ENCODE measurements around the gene KIR3DL1. TPM values are rescaled to one million over a fixed set of nuclear protein-coding genes. Genes with fewer than 3 reads are reported as not detected.

Gene KIR3DL1
- total and polyA plus RNA-seq, 4 donors, result 0.16 to 0.64 (median 0.18) TPM; not detected in 1

- H3K9ac ChIP-seq (ENCODE audit: insufficient read depth in 1 of 2, low read length in 2 of 2), result no peak overlapping the region
- TF ChIP-seq CTCF (IDR thresholded peaks at IDR 0.05; ENCODE audit: control extremely low read depth, extremely low read depth), result no peak
- WGBS, 2 donors, result 67% methylated on average over 5 of the region's 5 CpGs
- H3K9me3 ChIP-seq (ENCODE audit: control insufficient read depth in 4 of 4, insufficient read depth in 3 of 4, low read length in 3 of 4), result peaks cover 0 to 10% (median 0%) of the 10 kb centered on the region in 4 donors
- no peak overlapping the region for H3K27ac ChIP-seq (ENCODE audit: low read depth in 1 of 2, low read length in 1 of 2)
- no peaks in the 10 kb centered on the region for H3K36me3 ChIP-seq (ENCODE audit: control insufficient read depth in 4 of 4, insufficient read depth in 4 of 4, low read length in 4 of 4)
- no peaks in the 10 kb centered on the region for H3K4me1 ChIP-seq (ENCODE audit: control insufficient read depth in 5 of 5, insufficient read depth in 5 of 5, low read length in 5 of 5)
- ATAC-seq (ENCODE audit: insufficient read depth, low FRiP score) (no peak), DNase-seq (no peak)
- no peaks in the 10 kb centered on the region for H3K27me3 ChIP-seq (ENCODE audit: control insufficient read depth in 3 of 3, insufficient read depth in 3 of 3, low read length in 2 of 3)
- no peak overlapping the region for H3K4me3 ChIP-seq
Observed at GRCh38 chr19:54804101-54804500, 12.2 kb upstream of the KIR3DL1 start.

GRCh38 chr19:54804571-54804970, 11.7 kb upstream of the KIR3DL1 start:
- H3K4me3 ChIP-seq, result no peak overlapping the region
- H3K9me3 ChIP-seq (ENCODE audit: control insufficient read depth in 4 of 4, insufficient read depth in 3 of 4, low read length in 3 of 4), result peaks cover 0 to 12% (median 0%) of the 10 kb centered on the region in 4 donors
- no peaks in the 10 kb centered on the region for H3K36me3 ChIP-seq (ENCODE audit: control insufficient read depth in 4 of 4, insufficient read depth in 4 of 4, low read length in 4 of 4)
- DNase-seq, result no peak
- no peak overlapping the region for H3K9ac ChIP-seq (ENCODE audit: insufficient read depth in 1 of 2, low read length in 2 of 2)
- ATAC-seq (ENCODE audit: insufficient read depth, low FRiP score), result no peak
- no peak for TF ChIP-seq CTCF (IDR thresholded peaks at IDR 0.05; ENCODE audit: control extremely low read depth, extremely low read depth)
- H3K4me1 ChIP-seq (ENCODE audit: control insufficient read depth in 5 of 5, insufficient read depth in 5 of 5, low read length in 5 of 5), result no peaks in the 10 kb centered on the region
- no peak overlapping the region for H3K27ac ChIP-seq (ENCODE audit: low read depth in 1 of 2, low read length in 1 of 2)
- H3K27me3 ChIP-seq (ENCODE audit: control insufficient read depth in 3 of 3, insufficient read depth in 3 of 3, low read length in 2 of 3), result no peaks in the 10 kb centered on the region
- WGBS, 2 donors, result 88 to 93% methylated on average over 10 of the region's 10 CpGs

- no peaks in the 10 kb centered on the region for H3K27me3 ChIP-seq (ENCODE audit: control insufficient read depth in 3 of 3, insufficient read depth in 3 of 3, low read length in 2 of 3)
- no peaks in the 10 kb centered on the region for H3K36me3 ChIP-seq (ENCODE audit: control insufficient read depth in 4 of 4, insufficient read depth in 4 of 4, low read length in 4 of 4)
- no peak overlapping the region for H3K9ac ChIP-seq (ENCODE audit: insufficient read depth in 1 of 2, low read length in 2 of 2)
- H3K4me1 ChIP-seq (ENCODE audit: control insufficient read depth in 5 of 5, insufficient read depth in 5 of 5, low read length in 5 of 5), result no peaks in the 10 kb centered on the region
- no peak overlapping the region for H3K27ac ChIP-seq (ENCODE audit: low read depth in 1 of 2, low read length in 1 of 2)
- WGBS, 2 donors, result 88% methylated on average over 14 of the region's 14 CpGs
- peaks cover 0 to 12% (median 0%) of the 10 kb centered on the region in 4 donors for H3K9me3 ChIP-seq (ENCODE audit: control insufficient read depth in 4 of 4, insufficient read depth in 3 of 4, low read length in 3 of 4)
- no peak overlapping the region for H3K4me3 ChIP-seq
- DNase-seq (no peak), ATAC-seq (ENCODE audit: insufficient read depth, low FRiP score) (no peak)
- no peak for TF ChIP-seq CTCF (IDR thresholded peaks at IDR 0.05; ENCODE audit: control extremely low read depth, extremely low read depth)
Observed at GRCh38 chr19:54805665-54806515, 10.4 kb upstream of the KIR3DL1 start.
